HCT116 (cell line): ENCODE results near the gene AP1B1. TPM values are rescaled to one million over a fixed set of nuclear protein-coding genes. Genes with fewer than 3 reads are reported as not detected.

Source experiments
- ATAC-seq: fragments of 200-7000 bp; cut with Tn5 transposase; 2 replicates; pipeline ENCODE4 v1.9.1; 2020; ENCODE audit warnings: mild to moderate bottlenecking, moderate library complexity
- BruUV-seq: library from RNA; stranded (reverse); fragments of 400-500 nt; replicated peaks from 2 replicates; lab custom pipeline; 2021; lab: Mats Ljungman, UMichigan
- CTCF ChIA-PET: fragments of 300-600 bp; sonication (Branson Sonifier 250); formaldehyde crosslinking; loops from one replicate; lab custom pipeline; 2021; ENCODE audit warnings: antibody characterized with exemption; lab: Charles Lee
- POLR2A ChIA-PET: fragments of 300-600, 350-600 bp; sonication (Branson Sonifier 250); formaldehyde crosslinking; loops from one replicate; lab custom pipeline; 2021; ENCODE audit warnings: antibody characterized with exemption; lab: Charles Lee
- RAD21 ChIA-PET, 2 experiments: fragments of 300-600 bp; sonication (Branson Sonifier 250); formaldehyde crosslinking; loops; one replicate each; lab custom pipeline; 2023; ENCODE audit warnings: low total read pairs in 2 of 2; ENCODE audit not compliant: uncharacterized antibody in 2 of 2, unreplicated experiment in 2 of 2, low non-redundant PET in 1 of 2; lab: Charles Lee
- DNase-seq: peaks from one replicate; pipeline ENCODE4 v3.0.0-alpha.2; 2010; ENCODE audit warnings: low read depth, low spot score
- H2AFZ ChIP-seq: fragments of 200-600 bp; shearing (Covaris generic), sonication (generic); 2 replicates; pipeline ENCODE4 v1.6.1; 2017; ENCODE audit warnings: low read depth, mixed run types, mixed read lengths, antibody characterized with exemption, low read length; ENCODE audit not compliant: poor library complexity, severe bottlenecking
- H3K27ac ChIP-seq: 2 replicates; pipeline ENCODE4 v1.5.1; 2012; ENCODE audit warnings: low read depth, low read length
- H3K27me3 ChIP-seq: fragments of 200-600 bp; sonication (generic); 2 replicates; pipeline ENCODE4 v1.6.1; 2016; ENCODE audit warnings: mixed run types, low read length, mixed read lengths; ENCODE audit not compliant: insufficient read depth
- H3K36me3 ChIP-seq, 2 experiments: fragments of 200-500 bp in 1 of 2; fragments of 200-600 bp in 1 of 2; sonication (Bioruptor generic) in 1 of 2; sonication (generic) in 1 of 2; 2 replicates each; pipeline versions ENCODE4 v1.5.1 to v1.6.1; 2014 to 2016; ENCODE audit warnings: low read length in 2 of 2, inconsistent platforms in 1 of 2, mixed read lengths in 1 of 2, mixed run types in 1 of 2; ENCODE audit not compliant: insufficient read depth in 2 of 2, control insufficient read depth in 1 of 2
- H3K4me1 ChIP-seq, 2 experiments: fragments of 200-600 bp in 1 of 2; sonication (generic) in 1 of 2; 2 replicates each; pipeline versions ENCODE4 v1.5.1 to v1.6.1; 2012 to 2017; ENCODE audit warnings: low read length in 2 of 2, inconsistent platforms in 1 of 2, mild to moderate bottlenecking in 1 of 2, mixed read lengths in 1 of 2, mixed run types in 1 of 2, moderate library complexity in 1 of 2; ENCODE audit not compliant: insufficient read depth in 2 of 2, control insufficient read depth in 1 of 2
- H3K4me2 ChIP-seq: fragments of 200-600 bp; sonication (generic); 2 replicates; pipeline ENCODE4 v1.6.1; 2017; ENCODE audit warnings: mixed run types, low read length, mixed read lengths
- H3K4me3 ChIP-seq, 2 experiments: fragments of 200-600 bp in 1 of 2; sonication (generic) in 1 of 2; replicated peaks in 1 of 2; 2 replicates each; pipeline ENCODE4 v1.5.1; 2011 to 2016; ENCODE audit warnings: low read length in 2 of 2, control low read depth in 1 of 2, low read depth in 1 of 2, mild to moderate bottlenecking in 1 of 2, mixed read lengths in 1 of 2, mixed run types in 1 of 2
- H3K79me2 ChIP-seq: fragments of 200-600 bp; sonication (generic); 2 replicates; pipeline ENCODE4 v1.6.1; 2017; ENCODE audit warnings: mild to moderate bottlenecking, mixed run types, low read length, moderate library complexity, mixed read lengths; ENCODE audit not compliant: insufficient read depth
- H3K9ac ChIP-seq: fragments of 200-600 bp; sonication (generic); 2 replicates; pipeline ENCODE4 v1.6.1; 2016; ENCODE audit warnings: low read length, mixed read lengths
- H3K9me2 ChIP-seq: fragments of 200-600 bp; sonication (generic), shearing (Covaris generic); 2 replicates; pipeline ENCODE4 v1.6.1; 2017; ENCODE audit warnings: mixed run types, mild to moderate bottlenecking, moderate library complexity; ENCODE audit not compliant: insufficient read depth
- H3K9me3 ChIP-seq, 2 experiments: fragments of 200-500 bp in 1 of 2; fragments of 200-600 bp in 1 of 2; sonication (Bioruptor generic) in 1 of 2; sonication (generic) in 1 of 2; 2 replicates each; pipeline ENCODE4 v1.6.1; 2014 to 2017; ENCODE audit warnings: low read length in 2 of 2, mixed read lengths in 2 of 2, inconsistent platforms in 1 of 2, low read depth in 1 of 2, mild to moderate bottlenecking in 1 of 2, mixed run types in 1 of 2, moderate library complexity in 1 of 2; ENCODE audit not compliant: control insufficient read depth in 1 of 2, insufficient read depth in 1 of 2
- H4K20me1 ChIP-seq: fragments of 200-600 bp; sonication (generic), shearing (Covaris generic); 2 replicates; pipeline ENCODE4 v1.6.1; 2017; ENCODE audit warnings: mixed run types, mild to moderate bottlenecking, moderate library complexity; ENCODE audit not compliant: insufficient read depth
- ATF3 ChIP-seq: IDR thresholded peaks from 2 replicates; pipeline ENCODE4 v1.6.1; 2012
- EGR1 ChIP-seq: IDR thresholded peaks from 2 replicates; pipeline ENCODE4 v1.6.1; 2012; ENCODE audit warnings: low read depth
- ELF1 ChIP-seq: IDR thresholded peaks from 2 replicates; pipeline ENCODE4 v1.6.1; 2012; ENCODE audit warnings: low read depth, borderline replicate concordance
- MAX ChIP-seq: IDR thresholded peaks from 2 replicates; pipeline ENCODE4 v1.6.1; 2012
- REST ChIP-seq: IDR thresholded peaks from 2 replicates; pipeline ENCODE4 v1.6.1; 2012; ENCODE audit warnings: low read depth
- SIN3A ChIP-seq: IDR thresholded peaks from 2 replicates; pipeline ENCODE4 v1.6.1; 2012; ENCODE audit warnings: low read depth
- TCF7L2 ChIP-seq: IDR thresholded peaks from 2 replicates; pipeline ENCODE4 v1.7.0; 2011; ENCODE audit warnings: borderline replicate concordance, inconsistent platforms; ENCODE audit not compliant: insufficient read depth, insufficient read length; ENCODE audit errors: extremely low read depth
- ZFX ChIP-seq: fragments of 450-650 bp; IDR thresholded peaks from 2 replicates; pipeline ENCODE4 v1.6.1; 2017
- intact Hi-C: fragments of 100-400 bp; cut with micrococcal nuclease; formaldehyde crosslinking; loops from 2 replicates; pipeline ENCODE4 v1.10.0; 2022
- total RNA-seq: library from RNA; stranded (reverse); gene quantifications from one replicate; pipeline ENCODE4 v1.2.1, GENCODE V29; 2021; ENCODE audit not compliant: unreplicated experiment

The AP1B1 gene
- total RNA-seq, 1 experiment from 2014 or later: 60.4 TPM

- H3K4me2 ChIP-seq: no peak overlapping the region
- TF ChIP-seq MAX (no peak), EGR1 (no peak), ELF1 (no peak), SIN3A (no peak)
- POLR2A ChIA-PET: no interaction called here
Observed at GRCh38 chr22:29334696-29335344, 53.5 kb downstream of the AP1B1 start.

GRCh38 chr22:29334148-29334547 is 54.2 kb downstream of the AP1B1 start:
- H2AFZ ChIP-seq: no peak overlapping the region
- TF ChIP-seq ELF1 (no peak), ATF3 (no peak), REST (no peak), ZFX (no peak), TCF7L2 (no peak)
- ChIA-PET CTCF (no interaction called here), POLR2A (no interaction called here), RAD21 (no interaction called here)
- H3K79me2 ChIP-seq: no peaks in the 10 kb centered on the region
- intact Hi-C loops: no loop called here
- no peak overlapping the region for H3K4me3 ChIP-seq
- H3K27me3 ChIP-seq: no peaks in the 10 kb centered on the region
- H3K9ac ChIP-seq: no peak overlapping the region
- H3K4me1 ChIP-seq: peaks cover 0 to under 1% of the 10 kb centered on the region in 2 experiments; a peak in 1 of 4 replicates
- H3K36me3 ChIP-seq: peaks cover 8 to 16% of the 10 kb centered on the region in 2 experiments
- DNase-seq: no peak
- BruUV-seq: no TSS peak
- H3K27ac ChIP-seq: no peak overlapping the region
- no peaks in the 10 kb centered on the region for H3K9me2 ChIP-seq
- H4K20me1 ChIP-seq: no peaks in the 10 kb centered on the region
- 0 out of 2 replicates have a peak, but pooled peaks have one; percentile 31 for ATAC-seq
- no peaks in the 10 kb centered on the region for H3K9me3 ChIP-seq
- no peak overlapping the region for H3K4me2 ChIP-seq

More at GRCh38 chr22:29334696-29335344, 53.5 kb downstream of the AP1B1 start:
- ATAC-seq (peak; percentile 16; the same call in 1 of the 2 replicates), DNase-seq (no peak)
- no peak overlapping the region for H2AFZ ChIP-seq
- H3K36me3 ChIP-seq: peaks cover 12 to 18% of the 10 kb centered on the region in 2 experiments
- no peaks in the 10 kb centered on the region for H3K9me3 ChIP-seq
- no peak overlapping the region for H3K9ac ChIP-seq
- H3K79me2 ChIP-seq: no peaks in the 10 kb centered on the region
- no peaks in the 10 kb centered on the region for H3K9me2 ChIP-seq
- ChIA-PET CTCF (no interaction called here), RAD21 (no interaction called here)
- H3K27me3 ChIP-seq: no peaks in the 10 kb centered on the region
- intact Hi-C loops: no loop called here
- H3K27ac ChIP-seq: no peak overlapping the region
- no peak overlapping the region for H3K4me3 ChIP-seq
- no peaks in the 10 kb centered on the region; a peak in 1 of 4 replicates for H3K4me1 ChIP-seq
- no TSS peak for BruUV-seq
- no peaks in the 10 kb centered on the region for H4K20me1 ChIP-seq
